Adrenal gland (tissue), 12 donors: ENCODE data around the gene PCSK9. TPM values are rescaled to one million over a fixed set of nuclear protein-coding genes. Genes with fewer than 3 reads are reported as not detected.

Source experiments
- DNase-seq, 7 donors: peaks; one replicate each; pipeline ENCODE4 v3.0.0-alpha.2; 2019 to 2020
- H3K27ac ChIP-seq, 5 donors: fragments of 200-600 bp; sonication (generic) in 4 of 5; 1 replicate in 3 of 5; 2 replicates in 2 of 5; pipeline versions ENCODE4 v1.5.1 to v1.8.0; 2016 to 2020; ENCODE audit warnings: mild to moderate bottlenecking in 1 of 5
- H3K27me3 ChIP-seq: fragments of 200-600 bp; 2 replicates; pipeline ENCODE4 v1.8.0; 2021
- H3K36me3 ChIP-seq, 2 donors: fragments of 200-600 bp; replicated peaks in 1 of 2; 1 replicate in 1 of 2; 2 replicates in 1 of 2; pipeline versions ENCODE4 v1.5.1 to v1.8.0; 2018 to 2022
- H3K4me1 ChIP-seq, 2 donors: fragments of 200-600 bp; replicated peaks in 1 of 2; 1 replicate in 1 of 2; 2 replicates in 1 of 2; pipeline versions ENCODE4 v1.5.1 to v1.8.0; 2018 to 2021
- H3K4me3 ChIP-seq, 4 donors: fragments of 200-600 bp; sonication (generic) in 3 of 4; one replicate each; pipeline ENCODE4 v1.5.1; 2016 to 2018
- H3K9me3 ChIP-seq, 3 donors: fragments of 200-600 bp; sonication (generic) in 1 of 3; replicated peaks in 1 of 3; 1 replicate in 2 of 3; 2 replicates in 1 of 3; pipeline versions ENCODE4 v1.5.1 to v1.8.0; 2016 to 2021
- CTCF ChIP-seq, 6 experiments: fragments of 450-650 bp in 4 of 6; fragments of 200-600 bp in 2 of 6; sonication (generic) in 1 of 6; IDR thresholded peaks; 1 replicate in 5 of 6; 2 replicates in 1 of 6; pipeline versions ENCODE4 v1.5.1 to v1.8.0; 2016 to 2021; ENCODE audit warnings: antibody characterized with exemption in 6 of 6, mild to moderate bottlenecking in 2 of 6, moderate library complexity in 1 of 6
- POLR2A ChIP-seq, 2 donors: fragments of 450-650 bp; IDR thresholded peaks; one replicate each; pipeline ENCODE4 v1.6.1; 2017; ENCODE audit warnings: antibody characterized with exemption in 2 of 2, mild to moderate bottlenecking in 2 of 2, moderate library complexity in 1 of 2
- WGBS, 4 donors: extraction: QIAGEN DNeasy Blood & Tissue Kit in 2 of 4; methylation state at CpG; one replicate each; pipeline versions ENCODE4 v1.1.5 to v1.1.7; 2013 to 2017; 5-methylcytosine and 5-hydroxymethylcytosine counted together
- intact Hi-C, 2 donors: fragments of 100-400 bp; cut with DNase I; formaldehyde crosslinking; loops; one replicate each; pipeline versions ENCODE4 v1.14.1 to v1.15.0; 2022 to 2023
- polyA plus RNA-seq, 3 donors: library from polyadenylated mRNA; stranded (reverse); fragments of 200-250 nt in 2 of 3; fragments of 350-450 nt in 1 of 3; fragmentation: Illumina TruSeq in 1 of 3; extraction: RNeasy Lipid Tissue Mini Kit (QIAGEN cat#74804) in 1 of 3; gene quantifications; one replicate each; pipeline ENCODE4 v1.2.3, GENCODE V29; 2013 to 2014
- total RNA-seq, 9 donors: library from RNA; depleted of rRNA in 4 of 9; stranded (reverse); fragments of >200 nt in 4 of 9; fragments of 120-200 nt in 1 of 9; fragmentation: NEBNext Ultra II Directional in 1 of 9; extraction: Animal tissue kit (Norgen Biotek cat#: 25700) in 1 of 9; gene quantifications; one replicate each; pipeline versions ENCODE4 v1.1.0 to v1.2.4, GENCODE V29; 2013 to 2023
- donor health status: healthy with polysubstance abuse.
- donor health status: Bipolar disorder and iron deficiency.
- donor health status: DM: yes; HTN: yes; CAD: no.
- donor health status: DM: no; HTN: no; CAD: no.
- donor health status: DM: no; HTN: no; CAD: no.
- donor health status: DM: yes; HTN: yes; CAD: no.

Gene PCSK9
- total and polyA plus RNA-seq, 12 donors = 0.10 to 1.4 (median 0.30) TPM; not detected in 1

- Histone ChIP-seq H3K4me1 (peaks cover 0 to 11% of the 10 kb centered on the region in 2 donors), H3K27ac (no peak within 1 kb of the TSS), H3K4me3 (no peak within 1 kb of the TSS), H3K9me3 (no peaks in the 10 kb centered on the region), H3K27me3 (peaks cover 16% of the 10 kb centered on the region), H3K36me3 (no peaks in the 10 kb centered on the region)
- WGBS, 4 donors = 75 to 91% (median 75%) methylated on average over 7 of the region's 7 CpGs
- intact Hi-C loops = no loop called here
- TF ChIP-seq POLR2A (IDR thresholded peaks at IDR 0.05) (no peak), CTCF (IDR thresholded peaks at IDR 0.05) (no peak)
- DNase-seq = no peak
Observed at GRCh38 chr1:54998677-54999076, 40.7 kb upstream of the PCSK9 start, which contains the start of gene BSND. Gene BSND (plus strand): TSS chr1:54998933. CDS start chr1:54999187, 254 bp downstream.

GRCh38 chr1:55000110-55001085, 39.0 kb upstream of the PCSK9 start:
- peak in 1 of 7 donors; percentile 35 for DNase-seq
- 46 to 64% (median 54%) methylated on average over 5 to 8 of the region's 8 CpGs for WGBS, 4 donors
- H3K9me3 ChIP-seq = no peaks in the 10 kb centered on the region
- no peak overlapping the region for H3K4me3 ChIP-seq
- intact Hi-C loops = no loop called here
- H3K36me3 ChIP-seq = no peaks in the 10 kb centered on the region
- H3K27ac ChIP-seq = no peak overlapping the region
- H3K4me1 ChIP-seq = peaks cover 0 to 9% of the 10 kb centered on the region in 2 donors
- peaks cover 16% of the 10 kb centered on the region for H3K27me3 ChIP-seq
- no peak for TF ChIP-seq POLR2A (IDR thresholded peaks at IDR 0.05)
- no peak for TF ChIP-seq CTCF (IDR thresholded peaks at IDR 0.05)

- Histone ChIP-seq H3K27ac (no peak overlapping the region), H3K36me3 (no peaks in the 10 kb centered on the region), H3K4me3 (no peak overlapping the region), H3K27me3 (peaks cover 16% of the 10 kb centered on the region), H3K9me3 (no peaks in the 10 kb centered on the region), H3K4me1 (peaks cover 0 to 7% of the 10 kb centered on the region in 2 donors)
- intact Hi-C loops = no loop called here
- no peak for TF ChIP-seq CTCF (IDR thresholded peaks at IDR 0.05)
- TF ChIP-seq POLR2A (IDR thresholded peaks at IDR 0.05) = no peak
- WGBS, 4 donors = 89 to 95% (median 92%) methylated on average over 4 of the region's 4 CpGs
- no peak for DNase-seq
Observed at GRCh38 chr1:55001311-55001710, 38.0 kb upstream of the PCSK9 start.

GRCh38 chr1:55002686-55003085, 36.7 kb upstream of the PCSK9 start:
- intact Hi-C loops = no loop called here
- Histone ChIP-seq H3K9me3 (no peaks in the 10 kb centered on the region), H3K27me3 (peaks cover 4% of the 10 kb centered on the region), H3K4me1 (no peaks in the 10 kb centered on the region), H3K27ac (no peak overlapping the region), H3K36me3 (no peaks in the 10 kb centered on the region), H3K4me3 (no peak overlapping the region)
- no peak for DNase-seq
- 50 to 71% (median 54%) methylated on average over 2 of the region's 2 CpGs for WGBS, 4 donors
- TF ChIP-seq POLR2A (IDR thresholded peaks at IDR 0.05) (no peak), CTCF (IDR thresholded peaks at IDR 0.05) (no peak)
